ENCODE measurements around the gene TRPM1. TPM values are rescaled to one million over a fixed set of nuclear protein-coding genes. Genes with fewer than 3 reads are reported as not detected.

TRPM1 gene
- total RNA-seq, 1 donor from 2014 or later, result not detected

DNA sequence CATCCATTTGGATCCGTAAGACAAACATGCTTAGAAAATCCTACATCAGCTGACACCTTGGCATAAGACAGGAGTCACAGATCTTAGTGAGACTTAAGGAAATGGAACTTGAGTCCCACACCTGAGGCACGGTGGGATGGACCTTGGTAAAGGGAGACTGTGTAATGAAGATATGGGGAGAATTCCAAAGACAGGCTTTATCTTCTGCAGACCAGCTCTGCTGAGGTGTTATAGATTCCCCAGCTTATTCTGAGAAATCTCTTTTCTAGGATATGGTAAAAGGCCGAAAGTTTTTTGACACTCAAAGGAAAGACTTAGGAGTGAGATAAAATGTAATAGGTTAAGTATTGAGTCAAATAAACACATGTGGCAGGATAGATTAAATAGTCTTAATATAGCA lies 101.8 kb downstream of the TRPM1 start:
- no peak overlapping the region for H3K4me3 Mint-ChIP-seq
- H3K4me1 Mint-ChIP-seq, result peaks cover 48% of the 10 kb centered on the region
- H3K27ac Mint-ChIP-seq, result no peak overlapping the region
- TF ChIP-seq, protein P1, sequence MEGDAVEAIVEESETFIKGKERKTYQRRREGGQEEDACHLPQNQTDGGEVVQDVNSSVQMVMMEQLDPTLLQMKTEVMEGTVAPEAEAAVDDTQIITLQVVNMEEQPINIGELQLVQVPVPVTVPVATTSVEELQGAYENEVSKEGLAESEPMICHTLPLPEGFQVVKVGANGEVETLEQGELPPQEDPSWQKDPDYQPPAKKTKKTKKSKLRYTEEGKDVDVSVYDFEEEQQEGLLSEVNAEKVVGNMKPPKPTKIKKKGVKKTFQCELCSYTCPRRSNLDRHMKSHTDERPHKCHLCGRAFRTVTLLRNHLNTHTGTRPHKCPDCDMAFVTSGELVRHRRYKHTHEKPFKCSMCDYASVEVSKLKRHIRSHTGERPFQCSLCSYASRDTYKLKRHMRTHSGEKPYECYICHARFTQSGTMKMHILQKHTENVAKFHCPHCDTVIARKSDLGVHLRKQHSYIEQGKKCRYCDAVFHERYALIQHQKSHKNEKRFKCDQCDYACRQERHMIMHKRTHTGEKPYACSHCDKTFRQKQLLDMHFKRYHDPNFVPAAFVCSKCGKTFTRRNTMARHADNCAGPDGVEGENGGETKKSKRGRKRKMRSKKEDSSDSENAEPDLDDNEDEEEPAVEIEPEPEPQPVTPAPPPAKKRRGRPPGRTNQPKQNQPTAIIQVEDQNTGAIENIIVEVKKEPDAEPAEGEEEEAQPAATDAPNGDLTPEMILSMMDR (IDR thresholded peaks at IDR 0.05), result no peak
- no peaks in the 10 kb centered on the region for H3K9me3 Mint-ChIP-seq
- no peak for ATAC-seq (ENCODE audit: low read depth)
- CTCF ChIA-PET, result no interaction called here
- POLR2A ChIA-PET, result no interaction called here
- H3K27me3 Mint-ChIP-seq, result no peaks in the 10 kb centered on the region
- DNase-seq, result no peak
- H3K36me3 Mint-ChIP-seq (ENCODE audit: low read depth), result no peaks in the 10 kb centered on the region
- intact Hi-C loops (cut with micrococcal nuclease), result no loop called here

DNA sequence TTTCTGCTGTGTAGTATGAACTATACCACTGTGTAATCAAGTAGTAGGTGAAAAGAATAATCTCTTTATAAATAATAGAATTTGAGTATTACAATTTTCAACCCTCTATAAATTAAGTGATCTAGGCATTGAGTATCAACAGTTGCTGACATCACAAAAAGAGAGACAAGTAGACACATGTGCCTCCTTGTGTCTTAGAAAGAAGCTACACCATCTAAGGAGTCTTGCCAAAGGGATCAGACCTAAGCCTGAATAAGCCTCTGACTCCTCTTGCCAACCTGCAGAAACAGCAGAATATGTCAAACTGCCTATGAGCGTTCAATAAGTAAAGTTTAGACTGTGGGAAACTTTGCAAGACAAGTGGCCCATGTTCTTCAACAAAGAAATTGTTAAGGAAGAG lies 104.3 kb downstream of the TRPM1 start:
- intact Hi-C loops (cut with micrococcal nuclease), result no loop called here
- POLR2A ChIA-PET, result no interaction called here

DNA sequence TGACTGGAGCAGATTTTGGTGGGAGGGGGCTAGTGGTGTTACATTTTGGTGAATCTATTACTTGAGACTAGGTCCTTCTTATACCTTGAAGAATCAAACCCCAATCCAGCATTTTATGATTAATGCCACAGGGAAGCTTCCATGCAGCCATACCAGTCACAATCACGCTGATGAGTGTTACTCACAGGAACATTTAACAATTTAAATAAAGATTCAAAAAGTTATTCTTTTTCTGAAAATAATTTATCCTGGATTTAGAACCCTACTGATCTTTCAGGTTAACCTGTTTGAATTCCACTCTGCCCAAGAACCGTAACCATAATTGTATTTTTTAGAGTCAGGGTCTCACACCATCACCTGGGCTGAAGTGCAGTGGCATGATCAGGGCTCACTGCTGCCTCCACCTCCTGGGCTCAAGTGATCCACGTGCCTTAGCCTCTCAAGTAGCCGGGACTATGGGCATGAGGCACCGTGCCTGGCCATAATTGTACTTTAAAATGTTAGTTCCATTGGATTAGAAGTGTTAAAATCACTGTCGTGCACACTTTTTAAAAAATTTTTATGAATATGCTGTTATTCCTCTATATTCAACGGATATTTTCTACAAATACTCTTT lies 109.2 kb downstream of the TRPM1 start:
- POLR2A ChIA-PET, result interaction anchor here (0.6 to 2.4 kb wide), 14 partner anchors 9 to 484 kb away, joined by 3 to 26 read pairs (median 5); partner anchors contain the start of gene KLF13
- Mint-ChIP-seq H3K4me3 (peak overlapping the region; percentile 87), H3K36me3 (ENCODE audit: low read depth) (peaks cover 21% of the 10 kb centered on the region), H3K4me1 (peaks cover 26% of the 10 kb centered on the region), H3K9me3 (no peaks in the 10 kb centered on the region), H3K27me3 (no peaks in the 10 kb centered on the region), H3K27ac (peak overlapping the region; percentile 83)
- CTCF ChIA-PET, result interaction anchor here (1.1 to 2.6 kb wide), 2 partner anchors 22 to 137 kb away, joined by 3 to 12 read pairs; no protein-coding TSS in a partner anchor
- intact Hi-C loops (cut with micrococcal nuclease), result loop anchor here (5.0 kb wide), 4 partner anchors 40 to 225 kb away; partner anchors contain the start of gene FAN1
- TF ChIP-seq, protein P1 (IDR thresholded peaks at IDR 0.05), result no peak
- no peak for DNase-seq
- ATAC-seq (ENCODE audit: low read depth), result no peak

More for the DNA sequence above, 104.3 kb downstream of the TRPM1 start:
- Mint-ChIP-seq H3K4me1 (peaks cover 27% of the 10 kb centered on the region), H3K9me3 (no peaks in the 10 kb centered on the region), H3K27me3 (no peaks in the 10 kb centered on the region), H3K27ac (no peak overlapping the region), H3K36me3 (ENCODE audit: low read depth) (no peaks in the 10 kb centered on the region), H3K4me3 (no peak overlapping the region)
- ATAC-seq (ENCODE audit: low read depth) (no peak), DNase-seq (no peak)
- CTCF ChIA-PET, result no interaction called here
- TF ChIP-seq, protein P1 (IDR thresholded peaks at IDR 0.05), result no peak

DNA sequence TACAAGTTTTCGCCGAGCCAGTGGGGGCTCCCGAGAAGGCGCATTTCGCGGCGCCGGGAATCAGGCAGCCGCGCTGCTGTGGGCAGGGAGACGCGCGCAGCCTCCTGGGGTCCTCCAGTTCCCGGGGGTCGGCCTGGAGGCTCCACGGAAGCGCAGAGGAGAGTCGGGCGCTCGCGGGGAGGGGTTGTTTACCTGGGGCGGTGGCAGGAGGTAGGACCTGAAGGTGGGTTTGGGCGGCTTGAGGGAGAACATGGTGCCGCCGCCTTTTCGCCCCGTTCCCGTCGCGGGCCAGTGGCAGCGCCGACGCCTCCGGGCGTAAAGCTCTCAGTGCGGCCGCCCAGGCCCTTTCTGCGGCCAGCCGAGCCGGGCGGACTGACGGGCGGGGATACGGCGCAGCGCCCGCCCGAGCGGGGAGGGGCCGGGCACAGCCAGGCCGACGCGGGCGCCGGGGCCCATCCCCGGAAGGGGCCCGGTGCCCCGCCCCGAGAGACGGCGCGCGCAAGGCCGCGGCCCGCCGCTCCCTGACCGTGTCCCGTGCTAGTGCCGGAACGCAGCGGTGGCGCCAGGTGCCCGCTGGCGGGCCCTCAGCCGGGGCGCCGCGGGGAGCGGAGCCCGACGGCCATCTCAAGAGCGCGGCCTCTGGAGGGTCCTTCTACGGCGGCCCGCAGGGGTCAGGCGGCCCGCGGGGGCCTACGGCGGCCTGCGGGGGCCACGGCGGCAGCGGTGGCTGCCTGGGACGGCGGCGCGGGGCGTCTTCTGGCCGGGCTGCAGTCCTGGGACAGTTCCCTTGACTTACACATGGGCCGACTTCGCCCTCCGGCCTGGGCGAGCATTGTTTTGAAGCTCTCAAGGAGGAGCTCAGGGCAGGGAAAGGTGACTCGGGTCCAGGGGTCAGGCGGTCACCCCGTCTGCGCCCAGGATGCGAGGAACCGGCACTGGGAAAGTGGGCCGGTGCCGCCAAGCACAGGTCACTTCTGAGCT lies 110.0 kb downstream of the TRPM1 start, which contains the start of gene MTMR10:
TSS of gene MTMR10 (minus strand) at position 374 of the 981 bp plus-strand sequence. CDS start at position 252, 122 bp downstream.
- ATAC-seq (ENCODE audit: low read depth) (peak; percentile 92), DNase-seq (peak; percentile 89)
- intact Hi-C loops (cut with micrococcal nuclease), result loop anchor here (1.0 to 5.0 kb wide), 11 partner anchors 13 to 337 kb away; partner anchors contain the start of gene FAN1
- TF ChIP-seq, protein P1 (IDR thresholded peaks at IDR 0.05), result no peak
- POLR2A ChIA-PET, result interaction anchor here (0.6 to 2.4 kb wide), 17 partner anchors 9 to 485 kb away, joined by 3 to 26 read pairs (median 5); partner anchors contain the start of gene KLF13
- H3K9me3 Mint-ChIP-seq, result no peaks in the 10 kb centered on the region
- H3K27me3 Mint-ChIP-seq, result no peaks in the 10 kb centered on the region
- peak within 1 kb of the TSS; percentile 94 for H3K4me3 Mint-ChIP-seq
- CTCF ChIA-PET, result interaction anchor here (1.0 to 2.6 kb wide), 3 partner anchors 9 to 138 kb away, joined by 3 to 12 read pairs (median 3); no protein-coding TSS in a partner anchor
- peaks cover 33% of the 10 kb centered on the region for H3K4me1 Mint-ChIP-seq
- peak within 1 kb of the TSS; percentile 94 for H3K27ac Mint-ChIP-seq
- peaks cover 27% of the 10 kb centered on the region for H3K36me3 Mint-ChIP-seq (ENCODE audit: low read depth)
